GM23338 (cell line): Measurements from ENCODE around the gene LRTM1. TPM values are rescaled to one million over a fixed set of nuclear protein-coding genes. Genes with fewer than 3 reads are reported as not detected.

ENCODE experiments used
- ATAC-seq: fragments of 200-7000 bp; cut with Tn5 transposase; 3 replicates; pipeline ENCODE4 v1.9.1; 2020
- DNase-seq: peaks from one replicate; pipeline ENCODE4 v3.0.0-alpha.2; 2015; ENCODE audit warnings: low spot score
- H2AFZ ChIP-seq: fragments of 200-600 bp; sonication (generic); 2 replicates; pipeline ENCODE4 v1.8.0; 2016; ENCODE audit warnings: antibody characterized with exemption, mild to moderate bottlenecking, moderate library complexity
- H3F3A ChIP-seq: fragments of 200-600 bp; sonication (generic); replicated peaks from 2 replicates; pipeline ENCODE4 v1.8.0; 2017; ENCODE audit warnings: antibody characterized with exemption, mixed run types, low read depth
- H3K27ac ChIP-seq: fragments of 200-600 bp; sonication (generic); 2 replicates; pipeline ENCODE4 v1.6.1; 2016; ENCODE audit warnings: low read depth
- H3K27me3 ChIP-seq: fragments of 200-600 bp; sonication (generic); 2 replicates; pipeline ENCODE4 v1.8.0; 2016; ENCODE audit warnings: mild to moderate bottlenecking, mixed run types, moderate library complexity; ENCODE audit not compliant: insufficient read depth
- H3K36me3 ChIP-seq: fragments of 200-600 bp; sonication (generic); 2 replicates; pipeline ENCODE4 v1.8.0; 2016; ENCODE audit warnings: mild to moderate bottlenecking; ENCODE audit not compliant: insufficient read depth
- H3K4me1 ChIP-seq: fragments of 200-600 bp; sonication (generic); 2 replicates; pipeline ENCODE4 v1.8.0; 2016; ENCODE audit warnings: mild to moderate bottlenecking, moderate library complexity; ENCODE audit not compliant: insufficient read depth
- H3K4me2 ChIP-seq: fragments of 200-600 bp; sonication (generic); 2 replicates; pipeline ENCODE4 v1.7.1; 2017; ENCODE audit warnings: mixed run types
- H3K4me3 ChIP-seq: fragments of 200-600 bp; sonication (generic); 2 replicates; pipeline ENCODE4 v1.6.1; 2016; ENCODE audit warnings: mixed run types
- H3K79me2 ChIP-seq: fragments of 200-600 bp; sonication (generic); replicated peaks from 2 replicates; pipeline ENCODE4 v1.8.0; 2017; ENCODE audit warnings: mild to moderate bottlenecking; ENCODE audit not compliant: insufficient read depth
- H3K9me2 ChIP-seq: fragments of 200-600 bp; sonication (generic); 2 replicates; pipeline ENCODE4 v1.8.0; 2017; ENCODE audit not compliant: insufficient read depth
- H4K20me1 ChIP-seq: fragments of 200-600 bp; sonication (generic); replicated peaks from 2 replicates; pipeline ENCODE4 v1.8.0; 2017; ENCODE audit warnings: mild to moderate bottlenecking; ENCODE audit not compliant: insufficient read depth
- H3K27ac Mint-ChIP-seq: 2 replicates; pipeline ENCODE4 v1.8.0; 2020; ENCODE audit warnings: inconsistent platforms, mild to moderate bottlenecking, moderate library complexity, mixed read lengths
- H3K27me3 Mint-ChIP-seq: 3 replicates; pipeline ENCODE4 v1.8.0; 2022; ENCODE audit warnings: low read depth, mild to moderate bottlenecking, moderate library complexity, mixed read lengths, inconsistent platforms; ENCODE audit not compliant: insufficient read depth, poor library complexity
- H3K36me3 Mint-ChIP-seq: 3 replicates; pipeline ENCODE4 v1.8.0; 2021; ENCODE audit warnings: low read depth, mild to moderate bottlenecking, inconsistent platforms, moderate library complexity, mixed read lengths
- H3K4me1 Mint-ChIP-seq: 3 replicates; pipeline ENCODE4 v1.8.0; 2020; ENCODE audit warnings: mild to moderate bottlenecking, inconsistent platforms, mixed read lengths
- H3K4me3 Mint-ChIP-seq: 3 replicates; pipeline ENCODE4 v1.8.0; 2021; ENCODE audit warnings: moderate library complexity, mild to moderate bottlenecking, inconsistent platforms, mixed read lengths
- H3K9me3 Mint-ChIP-seq: 3 replicates; pipeline ENCODE4 v1.8.0; 2020; ENCODE audit warnings: moderate library complexity, mild to moderate bottlenecking, inconsistent platforms, mixed read lengths
- CREB1 ChIP-seq: fragments of 250-450 bp; sonication (Bioruptor Pico); IDR thresholded peaks from 2 replicates; pipeline ENCODE4 v1.5.0; 2020; ENCODE audit warnings: low read depth, mild to moderate bottlenecking, moderate library complexity
- EZH2phosphoT487 ChIP-seq: fragments of 200-600 bp; sonication (generic); IDR thresholded peaks from one replicate; pipeline ENCODE4 v1.8.1; 2018; ENCODE audit warnings: antibody characterized with exemption; ENCODE audit not compliant: unreplicated experiment
- JUNB ChIP-seq: IDR thresholded peaks from one replicate; pipeline ENCODE4 v1.6.1; 2016; ENCODE audit warnings: antibody characterized with exemption; ENCODE audit not compliant: unreplicated experiment
- STAT1 ChIP-seq: IDR thresholded peaks from one replicate; pipeline ENCODE4 v1.6.1; 2016; ENCODE audit warnings: antibody characterized with exemption; ENCODE audit not compliant: unreplicated experiment
- ZNF114 ChIP-seq: fragments of 250-450 bp; sonication (Bioruptor Pico); IDR thresholded peaks from 2 replicates; pipeline ENCODE4 v1.5.0; 2020; ENCODE audit warnings: mild to moderate bottlenecking, moderate library complexity
- polyA plus RNA-seq: library from polyadenylated mRNA; unstranded; fragments of >200 nt; fragmentation: Nextera tagmentation; extraction: Ambion mirVana; gene quantifications from 2 replicates; pipeline ENCODE4 v1.2.1, GENCODE V29; 2016
- total RNA-seq: library from RNA; depleted of rRNA; stranded (reverse); fragments of >200 nt; shearing (Covaris generic); gene quantifications from 2 replicates; pipeline ENCODE4 v1.2.3, GENCODE V29; 2014
- TF ChIP-seq, protein P1 (sequence below): fragments of 250-450 bp; sonication (Bioruptor Pico); IDR thresholded peaks from 2 replicates; pipeline ENCODE4 v1.5.0; 2020; ENCODE audit warnings: mild to moderate bottlenecking, moderate library complexity
- TF ChIP-seq, protein P2 (sequence below): IDR thresholded peaks from 2 replicates; pipeline ENCODE4 v1.6.1; 2016; ENCODE audit warnings: antibody characterized with exemption
- TF ChIP-seq, protein P3 (sequence below): IDR thresholded peaks from one replicate; pipeline ENCODE4 v1.6.1; 2018; ENCODE audit warnings: antibody characterized with exemption; ENCODE audit not compliant: unreplicated experiment

LRTM1 gene
- total and polyA plus RNA-seq, 2 experiments from 2014 or later: 0.47 TPM; not detected in 1

DNA sequence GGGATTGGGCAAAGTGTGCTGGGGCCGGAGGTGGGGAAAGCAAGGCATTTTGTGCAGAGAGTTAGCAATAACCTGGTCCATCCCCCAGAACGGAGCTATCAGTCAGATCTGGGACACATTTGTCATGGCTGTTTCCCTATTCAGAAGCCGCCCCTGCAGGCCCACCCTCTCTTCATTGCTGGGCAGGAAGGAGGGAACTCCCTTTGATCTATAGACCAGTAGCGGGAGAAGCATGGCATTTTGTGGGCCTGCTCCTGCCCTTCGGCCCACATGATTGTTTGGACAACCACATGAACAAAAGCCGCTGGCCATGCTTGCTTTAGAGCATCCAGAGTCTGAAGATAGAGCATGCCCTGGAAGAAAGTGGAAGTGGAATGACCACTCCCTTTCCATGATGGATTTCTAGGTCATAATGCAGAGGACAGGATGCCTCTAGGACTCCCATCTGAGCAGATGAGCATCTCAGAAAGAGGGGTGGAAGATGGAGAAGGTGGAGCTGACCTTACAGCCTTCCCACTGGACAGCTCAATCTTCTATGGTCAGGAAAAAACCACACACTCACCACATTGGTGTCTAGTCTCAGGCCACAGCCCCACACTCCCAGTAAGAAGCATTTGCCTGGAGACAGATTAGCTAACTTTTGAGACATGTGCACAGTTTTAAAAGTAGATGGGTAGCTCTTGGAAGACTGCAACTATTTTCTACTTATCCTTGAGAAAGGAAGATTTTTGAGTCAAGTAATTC, 11.9 kb upstream of the LRTM1 start (continued):
- TF ChIP-seq, protein P1, sequence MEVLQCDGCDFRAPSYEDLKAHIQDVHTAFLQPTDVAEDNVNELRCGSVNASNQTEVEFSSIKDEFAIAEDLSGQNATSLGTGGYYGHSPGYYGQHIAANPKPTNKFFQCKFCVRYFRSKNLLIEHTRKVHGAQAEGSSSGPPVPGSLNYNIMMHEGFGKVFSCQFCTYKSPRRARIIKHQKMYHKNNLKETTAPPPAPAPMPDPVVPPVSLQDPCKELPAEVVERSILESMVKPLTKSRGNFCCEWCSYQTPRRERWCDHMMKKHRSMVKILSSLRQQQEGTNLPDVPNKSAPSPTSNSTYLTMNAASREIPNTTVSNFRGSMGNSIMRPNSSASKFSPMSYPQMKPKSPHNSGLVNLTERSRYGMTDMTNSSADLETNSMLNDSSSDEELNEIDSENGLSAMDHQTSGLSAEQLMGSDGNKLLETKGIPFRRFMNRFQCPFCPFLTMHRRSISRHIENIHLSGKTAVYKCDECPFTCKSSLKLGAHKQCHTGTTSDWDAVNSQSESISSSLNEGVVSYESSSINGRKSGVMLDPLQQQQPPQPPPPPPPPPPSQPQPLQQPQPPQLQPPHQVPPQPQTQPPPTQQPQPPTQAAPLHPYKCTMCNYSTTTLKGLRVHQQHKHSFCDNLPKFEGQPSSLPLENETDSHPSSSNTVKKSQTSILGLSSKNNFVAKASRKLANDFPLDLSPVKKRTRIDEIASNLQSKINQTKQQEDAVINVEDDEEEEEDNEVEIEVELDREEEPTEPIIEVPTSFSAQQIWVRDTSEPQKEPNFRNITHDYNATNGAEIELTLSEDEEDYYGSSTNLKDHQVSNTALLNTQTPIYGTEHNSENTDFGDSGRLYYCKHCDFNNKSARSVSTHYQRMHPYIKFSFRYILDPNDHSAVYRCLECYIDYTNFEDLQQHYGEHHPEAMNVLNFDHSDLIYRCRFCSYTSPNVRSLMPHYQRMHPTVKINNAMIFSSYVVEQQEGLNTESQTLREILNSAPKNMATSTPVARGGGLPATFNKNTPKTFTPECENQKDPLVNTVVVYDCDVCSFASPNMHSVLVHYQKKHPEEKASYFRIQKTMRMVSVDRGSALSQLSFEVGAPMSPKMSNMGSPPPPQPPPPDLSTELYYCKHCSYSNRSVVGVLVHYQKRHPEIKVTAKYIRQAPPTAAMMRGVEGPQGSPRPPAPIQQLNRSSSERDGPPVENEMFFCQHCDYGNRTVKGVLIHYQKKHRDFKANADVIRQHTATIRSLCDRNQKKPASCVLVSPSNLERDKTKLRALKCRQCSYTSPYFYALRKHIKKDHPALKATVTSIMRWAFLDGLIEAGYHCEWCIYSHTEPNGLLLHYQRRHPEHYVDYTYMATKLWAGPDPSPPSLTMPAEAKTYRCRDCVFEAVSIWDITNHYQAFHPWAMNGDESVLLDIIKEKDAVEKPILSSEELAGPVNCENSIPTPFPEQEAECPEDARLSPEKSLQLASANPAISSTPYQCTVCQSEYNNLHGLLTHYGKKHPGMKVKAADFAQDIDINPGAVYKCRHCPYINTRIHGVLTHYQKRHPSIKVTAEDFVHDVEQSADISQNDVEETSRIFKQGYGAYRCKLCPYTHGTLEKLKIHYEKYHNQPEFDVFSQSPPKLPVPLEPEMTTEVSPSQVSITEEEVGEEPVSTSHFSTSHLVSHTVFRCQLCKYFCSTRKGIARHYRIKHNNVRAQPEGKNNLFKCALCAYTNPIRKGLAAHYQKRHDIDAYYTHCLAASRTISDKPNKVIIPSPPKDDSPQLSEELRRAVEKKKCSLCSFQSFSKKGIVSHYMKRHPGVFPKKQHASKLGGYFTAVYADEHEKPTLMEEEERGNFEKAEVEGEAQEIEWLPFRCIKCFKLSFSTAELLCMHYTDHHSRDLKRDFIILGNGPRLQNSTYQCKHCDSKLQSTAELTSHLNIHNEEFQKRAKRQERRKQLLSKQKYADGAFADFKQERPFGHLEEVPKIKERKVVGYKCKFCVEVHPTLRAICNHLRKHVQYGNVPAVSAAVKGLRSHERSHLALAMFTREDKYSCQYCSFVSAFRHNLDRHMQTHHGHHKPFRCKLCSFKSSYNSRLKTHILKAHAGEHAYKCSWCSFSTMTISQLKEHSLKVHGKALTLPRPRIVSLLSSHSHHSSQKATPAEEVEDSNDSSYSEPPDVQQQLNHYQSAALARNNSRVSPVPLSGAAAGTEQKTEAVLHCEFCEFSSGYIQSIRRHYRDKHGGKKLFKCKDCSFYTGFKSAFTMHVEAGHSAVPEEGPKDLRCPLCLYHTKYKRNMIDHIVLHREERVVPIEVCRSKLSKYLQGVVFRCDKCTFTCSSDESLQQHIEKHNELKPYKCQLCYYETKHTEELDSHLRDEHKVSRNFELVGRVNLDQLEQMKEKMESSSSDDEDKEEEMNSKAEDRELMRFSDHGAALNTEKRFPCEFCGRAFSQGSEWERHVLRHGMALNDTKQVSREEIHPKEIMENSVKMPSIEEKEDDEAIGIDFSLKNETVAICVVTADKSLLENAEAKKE (CRISPR knock-in tag): no peak
- TF ChIP-seq EZH2phosphoT487 (no peak), STAT1 (no peak), CREB1 (CRISPR knock-in tag) (no peak), JUNB (no peak)
- TF ChIP-seq, protein P2, sequence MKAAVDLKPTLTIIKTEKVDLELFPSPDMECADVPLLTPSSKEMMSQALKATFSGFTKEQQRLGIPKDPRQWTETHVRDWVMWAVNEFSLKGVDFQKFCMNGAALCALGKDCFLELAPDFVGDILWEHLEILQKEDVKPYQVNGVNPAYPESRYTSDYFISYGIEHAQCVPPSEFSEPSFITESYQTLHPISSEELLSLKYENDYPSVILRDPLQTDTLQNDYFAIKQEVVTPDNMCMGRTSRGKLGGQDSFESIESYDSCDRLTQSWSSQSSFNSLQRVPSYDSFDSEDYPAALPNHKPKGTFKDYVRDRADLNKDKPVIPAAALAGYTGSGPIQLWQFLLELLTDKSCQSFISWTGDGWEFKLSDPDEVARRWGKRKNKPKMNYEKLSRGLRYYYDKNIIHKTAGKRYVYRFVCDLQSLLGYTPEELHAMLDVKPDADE: no peak

DNA sequence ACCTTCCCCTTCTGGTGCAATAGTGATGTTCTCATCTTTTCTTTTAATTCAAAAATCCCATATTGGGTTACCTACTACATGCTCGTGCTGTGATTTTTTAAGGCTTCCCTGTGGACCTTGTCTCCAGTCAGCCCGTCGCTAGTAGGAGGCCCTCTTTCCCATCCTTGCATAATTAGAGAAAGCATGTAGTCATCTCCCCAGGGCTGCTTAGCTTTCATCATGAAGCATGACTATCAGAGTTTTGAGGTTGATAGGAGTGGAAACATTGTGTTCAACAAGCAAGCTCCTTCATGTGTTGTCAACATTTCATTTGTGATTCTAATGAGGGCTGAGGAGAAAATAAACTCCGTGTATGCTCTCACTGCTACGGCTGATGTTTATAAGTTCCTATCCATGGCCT, 8.7 kb upstream of the LRTM1 start:
- Histone ChIP-seq H3K27ac (no peak overlapping the region), H3K36me3 (no peaks in the 10 kb centered on the region)
- no peaks in the 10 kb centered on the region for H3K36me3 Mint-ChIP-seq

More for the DNA sequence above, 8.7 kb upstream of the LRTM1 start:
- H3K4me3 Mint-ChIP-seq: no peak overlapping the region
- H3K9me3 Mint-ChIP-seq: no peaks in the 10 kb centered on the region
- no peaks in the 10 kb centered on the region for H3F3A ChIP-seq
- H2AFZ ChIP-seq: no peak overlapping the region
- DNase-seq (no peak), ATAC-seq (no peak)
- H3K27ac Mint-ChIP-seq: no peak overlapping the region
- no peaks in the 10 kb centered on the region for H3K79me2 ChIP-seq
- TF ChIP-seq JUNB (no peak), ZNF114 (no peak)
- TF ChIP-seq, protein P3, sequence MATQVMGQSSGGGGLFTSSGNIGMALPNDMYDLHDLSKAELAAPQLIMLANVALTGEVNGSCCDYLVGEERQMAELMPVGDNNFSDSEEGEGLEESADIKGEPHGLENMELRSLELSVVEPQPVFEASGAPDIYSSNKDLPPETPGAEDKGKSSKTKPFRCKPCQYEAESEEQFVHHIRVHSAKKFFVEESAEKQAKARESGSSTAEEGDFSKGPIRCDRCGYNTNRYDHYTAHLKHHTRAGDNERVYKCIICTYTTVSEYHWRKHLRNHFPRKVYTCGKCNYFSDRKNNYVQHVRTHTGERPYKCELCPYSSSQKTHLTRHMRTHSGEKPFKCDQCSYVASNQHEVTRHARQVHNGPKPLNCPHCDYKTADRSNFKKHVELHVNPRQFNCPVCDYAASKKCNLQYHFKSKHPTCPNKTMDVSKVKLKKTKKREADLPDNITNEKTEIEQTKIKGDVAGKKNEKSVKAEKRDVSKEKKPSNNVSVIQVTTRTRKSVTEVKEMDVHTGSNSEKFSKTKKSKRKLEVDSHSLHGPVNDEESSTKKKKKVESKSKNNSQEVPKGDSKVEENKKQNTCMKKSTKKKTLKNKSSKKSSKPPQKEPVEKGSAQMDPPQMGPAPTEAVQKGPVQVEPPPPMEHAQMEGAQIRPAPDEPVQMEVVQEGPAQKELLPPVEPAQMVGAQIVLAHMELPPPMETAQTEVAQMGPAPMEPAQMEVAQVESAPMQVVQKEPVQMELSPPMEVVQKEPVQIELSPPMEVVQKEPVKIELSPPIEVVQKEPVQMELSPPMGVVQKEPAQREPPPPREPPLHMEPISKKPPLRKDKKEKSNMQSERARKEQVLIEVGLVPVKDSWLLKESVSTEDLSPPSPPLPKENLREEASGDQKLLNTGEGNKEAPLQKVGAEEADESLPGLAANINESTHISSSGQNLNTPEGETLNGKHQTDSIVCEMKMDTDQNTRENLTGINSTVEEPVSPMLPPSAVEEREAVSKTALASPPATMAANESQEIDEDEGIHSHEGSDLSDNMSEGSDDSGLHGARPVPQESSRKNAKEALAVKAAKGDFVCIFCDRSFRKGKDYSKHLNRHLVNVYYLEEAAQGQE: no peak
- no peaks in the 10 kb centered on the region for H3K27me3 ChIP-seq
- 0 out of 2 replicates have a peak overlapping the region, but pooled peaks have one; percentile 1 for H3K4me2 ChIP-seq
- peaks cover 2% of the 10 kb centered on the region for H3K27me3 Mint-ChIP-seq
- H3K4me3 ChIP-seq: no peak overlapping the region
- peaks cover 11% of the 10 kb centered on the region; the same call in 2 of the 3 replicates for H3K4me1 Mint-ChIP-seq
- peaks cover 10% of the 10 kb centered on the region for H3K4me1 ChIP-seq
- no peaks in the 10 kb centered on the region for H4K20me1 ChIP-seq
- H3K9me2 ChIP-seq: no peaks in the 10 kb centered on the region
